ENCODE data around the gene CXCL8. TPM values are rescaled to one million over a fixed set of nuclear protein-coding genes. Genes with fewer than 3 reads are reported as not detected.
"Not testable (repeated sequence)": the region's sequence is repeated elsewhere in the genome, so short reads cannot be mapped to it uniquely, and the experiment has no call there.

CXCL8 gene
- total RNA-seq, 2 donors from 2014 or later = 15.2 TPM; not detected in 1

DNA sequence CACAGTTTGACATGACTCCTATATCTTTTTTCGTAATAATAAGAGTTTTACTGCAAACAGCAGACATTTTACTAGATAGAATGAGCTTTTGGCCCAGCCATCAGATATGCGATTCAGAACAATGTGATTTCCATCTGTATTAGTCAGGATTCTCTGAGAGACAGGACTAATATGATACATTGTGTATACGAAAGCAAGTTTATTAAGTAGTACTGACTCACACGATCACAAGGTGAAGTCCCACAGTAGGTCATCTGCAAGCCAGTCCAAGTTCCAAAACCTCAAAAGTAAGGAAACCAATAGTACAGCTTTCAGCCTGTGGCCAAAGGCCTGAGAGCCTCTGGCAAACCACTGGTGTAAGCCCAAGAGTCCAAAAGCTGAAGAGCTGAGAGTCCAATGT, 24.1 kb downstream of the CXCL8 start:
- TF ChIP-seq POLR2A (IDR thresholded peaks at IDR 0.05) (no peak), POLR2AphosphoS5 (IDR thresholded peaks at IDR 0.05) (no peak)
- TF ChIP-seq, protein P1, sequence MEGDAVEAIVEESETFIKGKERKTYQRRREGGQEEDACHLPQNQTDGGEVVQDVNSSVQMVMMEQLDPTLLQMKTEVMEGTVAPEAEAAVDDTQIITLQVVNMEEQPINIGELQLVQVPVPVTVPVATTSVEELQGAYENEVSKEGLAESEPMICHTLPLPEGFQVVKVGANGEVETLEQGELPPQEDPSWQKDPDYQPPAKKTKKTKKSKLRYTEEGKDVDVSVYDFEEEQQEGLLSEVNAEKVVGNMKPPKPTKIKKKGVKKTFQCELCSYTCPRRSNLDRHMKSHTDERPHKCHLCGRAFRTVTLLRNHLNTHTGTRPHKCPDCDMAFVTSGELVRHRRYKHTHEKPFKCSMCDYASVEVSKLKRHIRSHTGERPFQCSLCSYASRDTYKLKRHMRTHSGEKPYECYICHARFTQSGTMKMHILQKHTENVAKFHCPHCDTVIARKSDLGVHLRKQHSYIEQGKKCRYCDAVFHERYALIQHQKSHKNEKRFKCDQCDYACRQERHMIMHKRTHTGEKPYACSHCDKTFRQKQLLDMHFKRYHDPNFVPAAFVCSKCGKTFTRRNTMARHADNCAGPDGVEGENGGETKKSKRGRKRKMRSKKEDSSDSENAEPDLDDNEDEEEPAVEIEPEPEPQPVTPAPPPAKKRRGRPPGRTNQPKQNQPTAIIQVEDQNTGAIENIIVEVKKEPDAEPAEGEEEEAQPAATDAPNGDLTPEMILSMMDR (IDR thresholded peaks at IDR 0.05) = no peak
- Histone ChIP-seq H3K27me3 (replicated peaks; ENCODE audit: insufficient read depth) (no peaks in the 10 kb centered on the region), H3K4me1 (replicated peaks) (no peaks in the 10 kb centered on the region), H3K9me3 (no peaks in the 10 kb centered on the region), H3K27ac (no peak overlapping the region), H3K4me3 (no peak overlapping the region), H3K36me3 (no peaks in the 10 kb centered on the region)
- WGBS = 84% methylated on average over 4 of the region's 4 CpGs
- no peak for DNase-seq (ENCODE audit: low spot score)
- intact Hi-C loops (cut with DNase I) = no loop called here

DNA sequence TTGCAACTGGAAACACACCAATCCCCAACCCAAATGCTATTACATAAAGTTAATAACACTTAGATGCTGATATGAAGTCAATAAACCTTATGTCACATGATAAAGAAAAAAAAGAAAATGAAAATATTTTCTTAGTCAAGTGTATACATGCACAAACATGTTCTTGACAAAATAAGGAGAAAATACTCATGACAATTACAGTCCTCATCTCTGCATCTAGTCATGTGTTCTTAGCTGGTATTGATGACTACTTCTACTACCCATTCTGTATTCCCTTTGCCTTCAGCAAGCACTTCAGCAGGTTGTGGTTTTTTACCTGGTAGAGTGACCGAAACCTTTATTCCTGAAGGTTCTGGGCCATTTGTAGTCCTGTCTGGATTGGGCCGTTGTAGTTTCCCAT, 24.9 kb downstream of the CXCL8 start:
- Histone ChIP-seq H3K9me3 (no peaks in the 10 kb centered on the region), H3K4me1 (replicated peaks) (no peaks in the 10 kb centered on the region), H3K36me3 (no peaks in the 10 kb centered on the region), H3K27ac (no peak overlapping the region), H3K27me3 (replicated peaks; ENCODE audit: insufficient read depth) (no peaks in the 10 kb centered on the region), H3K4me3 (no peak overlapping the region)
- intact Hi-C loops (cut with DNase I) = no loop called here
- no peak for TF ChIP-seq POLR2AphosphoS5 (IDR thresholded peaks at IDR 0.05)
- TF ChIP-seq, protein P1 (IDR thresholded peaks at IDR 0.05) = no peak
- DNase-seq (ENCODE audit: low spot score) = no peak
- WGBS = 79% methylated on average over 2 of the region's 2 CpGs

DNA sequence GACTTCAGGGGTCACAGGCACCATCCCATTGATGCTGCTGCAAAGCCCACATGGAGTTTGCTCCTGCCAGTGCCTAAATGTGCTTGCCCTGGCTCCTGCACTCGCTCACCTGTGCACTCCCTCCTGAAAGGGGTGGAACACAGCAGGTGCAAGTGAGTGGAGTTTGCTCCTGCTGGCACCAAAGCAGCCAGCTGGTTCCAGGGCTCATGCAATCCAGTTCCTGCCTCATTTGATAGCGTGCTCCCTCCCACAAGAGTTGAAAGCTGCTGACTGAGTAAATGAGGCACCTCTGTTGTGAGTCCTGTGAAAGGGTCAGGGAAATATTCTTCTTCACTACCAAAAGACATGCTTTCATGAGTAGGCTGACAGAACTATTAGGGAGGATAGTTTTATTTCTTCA, 30.5 kb downstream of the CXCL8 start:
- 51% methylated on average over 2 of the region's 2 CpGs for WGBS
- DNase-seq (ENCODE audit: low spot score) = no peak
- intact Hi-C loops (cut with DNase I) = no loop called here

DNA sequence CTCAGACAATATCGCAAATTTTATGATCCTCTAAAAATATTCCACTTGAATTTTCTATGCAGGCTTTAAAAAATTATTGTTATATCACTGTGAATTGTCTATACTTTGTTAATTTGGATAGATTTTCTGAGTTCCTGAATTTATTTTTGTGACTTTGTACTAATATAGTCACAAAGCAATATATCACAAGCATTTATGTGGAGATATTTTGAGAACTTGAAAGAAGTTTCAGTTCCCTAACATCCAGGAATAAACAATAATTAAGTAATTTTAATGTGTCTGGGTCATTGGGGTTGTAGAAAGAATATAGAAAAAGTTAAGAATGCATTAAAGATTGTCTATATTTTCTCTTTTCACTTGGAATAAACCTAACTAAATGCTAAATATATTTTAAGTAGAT, 32.0 kb downstream of the CXCL8 start:
- 90% methylated on average over 1 of the region's 1 CpG for WGBS

More for the DNA sequence above, 30.5 kb downstream of the CXCL8 start:
- no peaks in the 10 kb centered on the region for H3K4me1 ChIP-seq (replicated peaks)
- no peak overlapping the region for H3K4me3 ChIP-seq
- no peaks in the 10 kb centered on the region for H3K27me3 ChIP-seq (replicated peaks; ENCODE audit: insufficient read depth)
- no peaks in the 10 kb centered on the region for H3K36me3 ChIP-seq
- no peak overlapping the region for H3K27ac ChIP-seq
- TF ChIP-seq POLR2AphosphoS5 (IDR thresholded peaks at IDR 0.05) = no peak
- TF ChIP-seq POLR2A (IDR thresholded peaks at IDR 0.05) = no peak
- TF ChIP-seq, protein P1 (IDR thresholded peaks at IDR 0.05) = no peak
- no peaks in the 10 kb centered on the region for H3K9me3 ChIP-seq

DNA sequence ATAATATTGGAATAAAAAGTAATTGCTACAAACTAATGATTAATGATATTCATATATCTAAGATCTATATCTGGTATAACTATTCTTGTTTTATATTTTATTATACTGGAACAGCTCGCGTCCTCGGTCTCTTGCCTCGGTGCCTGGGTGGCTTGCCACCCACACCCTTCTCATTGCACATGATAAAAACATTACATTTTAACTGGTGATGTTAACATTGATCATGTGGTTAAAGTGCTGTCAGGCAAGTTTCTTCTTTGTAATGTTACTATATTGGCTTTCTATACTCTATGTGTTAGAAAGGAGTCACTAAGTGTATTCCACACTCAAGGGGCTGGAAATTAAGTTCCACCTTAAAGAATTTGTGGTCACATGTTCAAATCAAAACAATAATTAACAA, 34.0 kb downstream of the CXCL8 start:
- H3K27me3 ChIP-seq (replicated peaks; ENCODE audit: insufficient read depth); H3K4me3 ChIP-seq; H3K4me1 ChIP-seq (replicated peaks); H3K36me3 ChIP-seq; DNase-seq (ENCODE audit: low spot score); H3K27ac ChIP-seq; intact Hi-C loops (cut with DNase I); H3K9me3 ChIP-seq: not testable (repeated sequence)
- WGBS = 94% methylated on average over 4 of the region's 4 CpGs

More for the DNA sequence above, 32.0 kb downstream of the CXCL8 start:
- Histone ChIP-seq H3K9me3 (no peaks in the 10 kb centered on the region), H3K27me3 (replicated peaks; ENCODE audit: insufficient read depth) (no peaks in the 10 kb centered on the region), H3K4me3 (no peak overlapping the region), H3K4me1 (replicated peaks) (no peaks in the 10 kb centered on the region), H3K27ac (no peak overlapping the region), H3K36me3 (no peaks in the 10 kb centered on the region)
- DNase-seq (ENCODE audit: low spot score) = no peak
- TF ChIP-seq POLR2A (IDR thresholded peaks at IDR 0.05) (no peak), POLR2AphosphoS5 (IDR thresholded peaks at IDR 0.05) (no peak)
- TF ChIP-seq, protein P1 (IDR thresholded peaks at IDR 0.05) = no peak
- intact Hi-C loops (cut with DNase I) = no loop called here

Data from prostate gland (tissue), 2 donors.